PC-3 (cell line): ENCODE measurements around the gene CDC42EP5. TPM values are rescaled to one million over a fixed set of nuclear protein-coding genes. Genes with fewer than 3 reads are reported as not detected.

Source experiments
- ATAC-seq: fragments of 200-7000 bp; cut with Tn5 transposase; 2 replicates; pipeline ENCODE4 v1.9.1; 2020; ENCODE audit warnings: mild to moderate bottlenecking, moderate library complexity
- BruUV-seq: library from RNA; stranded (reverse); fragments of 400-500 nt; replicated peaks from 2 replicates; lab custom pipeline; 2021; lab: Mats Ljungman, UMichigan
- CTCF ChIA-PET: fragments of 300-600 bp; sonication (Branson Sonifier 250); formaldehyde crosslinking; loops from one replicate; lab custom pipeline; 2022; ENCODE audit warnings: antibody characterized with exemption; lab: Charles Lee
- POLR2A ChIA-PET: fragments of 300-600 bp; sonication (Branson Sonifier 250); formaldehyde crosslinking; loops from one replicate; lab custom pipeline; 2022; ENCODE audit warnings: antibody characterized with exemption; ENCODE audit not compliant: unreplicated experiment; lab: Charles Lee
- DNase-seq: peaks from one replicate; pipeline ENCODE4 v3.0.0-alpha.2; 2015
- H2AFZ ChIP-seq: fragments of 300-600 bp; sonication (generic); 2 replicates; pipeline ENCODE4 v1.6.0; 2016; ENCODE audit warnings: antibody characterized with exemption, low read length
- H3F3A ChIP-seq: fragments of 300-600 bp; sonication (generic); one replicate; pipeline ENCODE4 v1.6.0; 2017; ENCODE audit warnings: antibody characterized with exemption, low read length, control low read depth, mild to moderate bottlenecking; ENCODE audit not compliant: unreplicated experiment
- H3K27ac ChIP-seq: fragments of 300-600 bp; sonication (generic); 2 replicates; pipeline ENCODE4 v1.5.1; 2016; ENCODE audit warnings: mild to moderate bottlenecking, low read length
- H3K27me3 ChIP-seq: fragments of 300-600 bp; sonication (generic); 2 replicates; pipeline ENCODE4 v1.6.1; 2016; ENCODE audit warnings: low read length, mixed read lengths
- H3K36me3 ChIP-seq: fragments of 300-600 bp; sonication (generic); 2 replicates; pipeline ENCODE4 v1.6.1; 2016; ENCODE audit warnings: low read depth, mixed run types, low read length, mixed read lengths
- H3K4me1 ChIP-seq: fragments of 300-600 bp; sonication (generic); 2 replicates; pipeline ENCODE4 v1.5.1; 2016; ENCODE audit warnings: low read length; ENCODE audit not compliant: insufficient read depth
- H3K4me2 ChIP-seq: fragments of 300-600 bp; sonication (generic); 2 replicates; pipeline ENCODE4 v1.6.0; 2016; ENCODE audit warnings: low read length
- H3K4me3 ChIP-seq: fragments of 300-600 bp; sonication (generic); 2 replicates; pipeline ENCODE4 v1.5.1; 2016; ENCODE audit warnings: mild to moderate bottlenecking, low read length, mixed read lengths
- H3K79me2 ChIP-seq: fragments of 300-600 bp; sonication (generic); 2 replicates; pipeline ENCODE4 v1.6.1; 2017; ENCODE audit warnings: low read length, mixed read lengths
- H3K9ac ChIP-seq: fragments of 300-600 bp; sonication (generic); 2 replicates; pipeline ENCODE4 v1.6.0; 2016; ENCODE audit warnings: mild to moderate bottlenecking, low read length
- H3K9me2 ChIP-seq: fragments of 300-600 bp; sonication (generic); replicated peaks from 2 replicates; pipeline ENCODE4 v1.6.1; 2016; ENCODE audit warnings: mixed run types, low read length, mixed read lengths
- H3K9me3 ChIP-seq: fragments of 300-600 bp; sonication (generic); 2 replicates; pipeline ENCODE4 v1.6.1; 2016; ENCODE audit warnings: low read length, mixed read lengths
- H4K20me1 ChIP-seq: fragments of 300-600 bp; sonication (generic); 2 replicates; pipeline ENCODE4 v1.6.1; 2016; ENCODE audit warnings: low read length, mixed read lengths
- EZH2 ChIP-seq: fragments of 300-600 bp; sonication (generic); IDR thresholded peaks from one replicate; pipeline ENCODE4 v1.6.1; 2017; ENCODE audit warnings: antibody characterized with exemption, mild to moderate bottlenecking, low read length; ENCODE audit not compliant: unreplicated experiment
- EZH2phosphoT487 ChIP-seq: fragments of 300-600 bp; sonication (generic); IDR thresholded peaks from 2 replicates; pipeline ENCODE4 v1.6.1; 2018; ENCODE audit warnings: mild to moderate bottlenecking, antibody characterized with exemption, low read length, borderline replicate concordance
- intact Hi-C: fragments of 100-400 bp; cut with micrococcal nuclease; formaldehyde crosslinking; loops from 2 replicates; pipeline ENCODE4 v1.9.0; 2023
- total RNA-seq: library from RNA; depleted of rRNA; stranded (reverse); fragments of >200 nt; gene quantifications from 2 replicates; pipeline ENCODE4 v1.2.3, GENCODE V29; 2014
- TF ChIP-seq, protein P1 (sequence below): fragments of 300-600 bp; sonication (generic); conservative IDR thresholded peaks from 2 replicates; pipeline ENCODE4 v1.5.1; 2017; ENCODE audit warnings: antibody characterized with exemption, low read depth, mild to moderate bottlenecking, low read length

CDC42EP5 gene
- total RNA-seq, 1 experiment from 2014 or later: 0.73 TPM

DNA sequence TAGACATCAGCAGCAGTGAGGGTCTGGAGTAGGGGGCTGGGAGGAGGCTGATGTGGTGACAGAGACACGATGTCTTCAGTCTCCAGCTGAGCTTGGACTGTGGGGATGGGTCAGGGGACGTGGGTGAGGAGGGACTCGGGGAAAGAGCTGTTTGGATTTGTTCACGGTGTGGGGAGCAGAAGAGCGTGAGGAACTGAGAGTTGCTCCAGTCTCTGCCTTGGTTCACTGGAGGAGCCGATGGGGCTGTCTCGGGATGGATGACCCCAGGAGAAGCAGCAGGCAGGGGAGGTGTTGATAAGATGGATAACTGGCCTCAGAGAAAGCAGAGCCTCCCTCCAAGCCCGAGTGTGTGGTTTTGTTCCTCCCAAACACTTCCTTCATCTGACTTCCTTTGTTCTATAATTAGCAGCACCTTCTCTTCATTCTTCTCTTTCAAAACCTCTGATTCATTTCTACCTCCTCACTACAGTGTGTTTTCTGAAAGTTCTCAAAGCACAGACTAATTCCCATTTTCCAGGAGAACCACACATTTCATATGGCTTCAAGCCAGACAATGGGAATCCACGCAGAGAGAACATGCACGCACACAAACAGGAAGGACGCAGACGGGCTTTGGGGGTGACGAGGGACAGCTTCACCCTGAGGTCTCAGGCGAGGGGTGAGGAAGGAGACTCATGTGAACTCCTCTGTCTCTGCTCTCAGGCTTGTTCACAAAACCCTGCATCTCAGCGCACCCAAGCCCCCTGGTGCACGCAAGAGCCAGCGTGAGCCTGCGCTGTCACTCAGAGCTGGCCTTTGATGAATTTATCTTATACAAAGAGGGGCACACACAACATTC, 48.1 kb upstream of the CDC42EP5 start:
- H3K27ac ChIP-seq: no peak overlapping the region
- no peaks in the 10 kb centered on the region for H3K9me2 ChIP-seq
- no peak overlapping the region for H3K4me2 ChIP-seq
- no peaks in the 10 kb centered on the region; the same call in 1 of the 2 replicates for H4K20me1 ChIP-seq
- POLR2A ChIA-PET: no interaction called here
- no peak overlapping the region for H3K9ac ChIP-seq
- TF ChIP-seq, protein P1, sequence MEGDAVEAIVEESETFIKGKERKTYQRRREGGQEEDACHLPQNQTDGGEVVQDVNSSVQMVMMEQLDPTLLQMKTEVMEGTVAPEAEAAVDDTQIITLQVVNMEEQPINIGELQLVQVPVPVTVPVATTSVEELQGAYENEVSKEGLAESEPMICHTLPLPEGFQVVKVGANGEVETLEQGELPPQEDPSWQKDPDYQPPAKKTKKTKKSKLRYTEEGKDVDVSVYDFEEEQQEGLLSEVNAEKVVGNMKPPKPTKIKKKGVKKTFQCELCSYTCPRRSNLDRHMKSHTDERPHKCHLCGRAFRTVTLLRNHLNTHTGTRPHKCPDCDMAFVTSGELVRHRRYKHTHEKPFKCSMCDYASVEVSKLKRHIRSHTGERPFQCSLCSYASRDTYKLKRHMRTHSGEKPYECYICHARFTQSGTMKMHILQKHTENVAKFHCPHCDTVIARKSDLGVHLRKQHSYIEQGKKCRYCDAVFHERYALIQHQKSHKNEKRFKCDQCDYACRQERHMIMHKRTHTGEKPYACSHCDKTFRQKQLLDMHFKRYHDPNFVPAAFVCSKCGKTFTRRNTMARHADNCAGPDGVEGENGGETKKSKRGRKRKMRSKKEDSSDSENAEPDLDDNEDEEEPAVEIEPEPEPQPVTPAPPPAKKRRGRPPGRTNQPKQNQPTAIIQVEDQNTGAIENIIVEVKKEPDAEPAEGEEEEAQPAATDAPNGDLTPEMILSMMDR: no peak
- TF ChIP-seq EZH2 (no peak), EZH2phosphoT487 (no peak)
- DNase-seq: no peak
- no TSS peak for BruUV-seq
- H3K36me3 ChIP-seq: no peaks in the 10 kb centered on the region
- no peak overlapping the region for H2AFZ ChIP-seq
- ATAC-seq: no peak
- H3K79me2 ChIP-seq: no peaks in the 10 kb centered on the region
- intact Hi-C loops: no loop called here
- no peak overlapping the region for H3K4me3 ChIP-seq
- peaks cover 36% of the 10 kb centered on the region for H3K27me3 ChIP-seq
- H3F3A ChIP-seq: no peaks in the 10 kb centered on the region
- H3K9me3 ChIP-seq: no peaks in the 10 kb centered on the region
- CTCF ChIA-PET: no interaction called here
- peaks cover 25% of the 10 kb centered on the region for H3K4me1 ChIP-seq

DNA sequence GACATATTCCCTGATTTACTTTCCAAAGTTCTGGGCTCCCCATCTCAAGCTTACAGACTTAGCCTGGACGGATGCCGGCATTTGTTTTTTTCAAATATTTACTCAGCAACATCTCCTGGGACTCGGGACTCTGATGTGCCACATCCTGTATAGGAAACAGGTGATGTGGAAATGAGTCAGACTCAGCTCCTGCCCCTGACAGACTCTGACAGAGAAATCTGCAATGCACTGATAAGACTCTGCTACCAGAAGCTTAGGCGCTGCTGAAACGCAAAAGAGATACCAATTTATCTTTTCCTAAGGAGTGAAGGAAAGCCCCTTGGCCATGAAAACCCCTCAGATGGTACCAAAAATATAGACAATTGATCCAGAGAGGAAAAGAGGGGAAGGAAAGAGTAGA, 45.7 kb upstream of the CDC42EP5 start:
- no peaks in the 10 kb centered on the region for H3K36me3 ChIP-seq
- no peaks in the 10 kb centered on the region for H3K9me2 ChIP-seq
- peak overlapping the region; percentile 34; the same call in 1 of the 2 replicates for H3K4me2 ChIP-seq
- no peaks in the 10 kb centered on the region for H3K9me3 ChIP-seq
- ATAC-seq: peak; percentile 87
- TF ChIP-seq, protein P1: no peak
- TF ChIP-seq EZH2phosphoT487 (no peak), EZH2 (no peak)
- intact Hi-C loops: no loop called here
- ChIA-PET CTCF (interaction anchor here (0.5 kb wide), 2 partner anchors 38 to 88 kb away, joined by 3 to 6 read pairs; no protein-coding TSS in a partner anchor), POLR2A (interaction anchor here (0.6 kb wide), 2 partner anchors 27 to 38 kb away, joined by 3 to 6 read pairs; no protein-coding TSS in a partner anchor)
- no peaks in the 10 kb centered on the region for H3K79me2 ChIP-seq
- DNase-seq: peak; percentile 90
- no peaks in the 10 kb centered on the region; the same call in 1 of the 2 replicates for H4K20me1 ChIP-seq
- BruUV-seq: no TSS peak
- H3K27me3 ChIP-seq: peaks cover 37% of the 10 kb centered on the region
- no peak overlapping the region for H3K27ac ChIP-seq
- H2AFZ ChIP-seq: no peak overlapping the region
- no peaks in the 10 kb centered on the region for H3F3A ChIP-seq
- H3K4me1 ChIP-seq: peaks cover 25% of the 10 kb centered on the region
- no peak overlapping the region for H3K4me3 ChIP-seq
- H3K9ac ChIP-seq: no peak overlapping the region

DNA sequence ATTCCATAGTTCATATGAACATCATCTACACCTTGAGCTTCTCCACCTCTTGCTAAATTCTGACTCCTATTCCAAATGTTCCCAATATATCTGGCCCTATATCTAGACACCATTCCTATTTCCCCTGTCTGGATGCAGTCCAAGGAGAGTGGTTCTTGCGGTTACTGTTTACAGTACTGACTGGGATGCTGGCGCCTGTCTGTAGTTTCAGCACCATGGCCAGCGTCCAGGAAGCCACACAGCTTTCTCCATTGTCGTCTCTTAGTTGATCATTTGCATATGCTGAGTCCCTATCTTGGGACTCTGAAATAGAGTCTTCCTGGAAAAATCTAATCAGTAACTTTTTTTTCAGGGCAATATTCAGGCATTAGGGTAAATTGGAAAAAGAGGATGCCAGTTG, 44.4 kb upstream of the CDC42EP5 start:
- Histone ChIP-seq H3K9ac (no peak overlapping the region), H3K27me3 (peaks cover 45% of the 10 kb centered on the region), H3K9me2 (no peaks in the 10 kb centered on the region), H3K79me2 (no peaks in the 10 kb centered on the region), H3F3A (no peaks in the 10 kb centered on the region), H2AFZ (no peak overlapping the region), H3K36me3 (no peaks in the 10 kb centered on the region), H3K4me2 (no peak overlapping the region), H3K27ac (no peak overlapping the region), H4K20me1 (no peaks in the 10 kb centered on the region; the same call in 1 of the 2 replicates), H3K4me3 (no peak overlapping the region), H3K4me1 (peaks cover 13% of the 10 kb centered on the region), H3K9me3 (no peaks in the 10 kb centered on the region)
- POLR2A ChIA-PET: no interaction called here
- DNase-seq: peak; percentile 86
- intact Hi-C loops: no loop called here
- CTCF ChIA-PET: no interaction called here
- no TSS peak for BruUV-seq
- TF ChIP-seq EZH2phosphoT487 (no peak), EZH2 (no peak)
- TF ChIP-seq, protein P1: no peak
- peak; percentile 37; the same call in 1 of the 2 replicates for ATAC-seq
